ENCODE data around the gene DYNC1H1. TPM values are rescaled to one million over a fixed set of nuclear protein-coding genes. Genes with fewer than 3 reads are reported as not detected.
A peak's percentile ranks its signal among the peaks of the same experiment; 100 is the strongest.

DYNC1H1 gene
- total RNA-seq, 1 experiment from 2014 or later, result 606 TPM

GRCh38 chr14:101948666-101949216 lies 15.6 kb upstream of the DYNC1H1 start:
- intact Hi-C loops (cut with micrococcal nuclease), result no loop called here
- H3K4me2 ChIP-seq (ENCODE audit: low read length), result peak overlapping the region; percentile 89
- no peaks in the 10 kb centered on the region for H3K27me3 ChIP-seq (ENCODE audit: low read length)
- DNase-seq (no peak), ATAC-seq (no peak)
- BruUV-seq (replicated peaks), result TSS peak; percentile 97
- peaks cover 12% of the 10 kb centered on the region for H3K79me2 ChIP-seq (ENCODE audit: low read length)
- no peaks in the 10 kb centered on the region for H3K9me2 ChIP-seq (replicated peaks; ENCODE audit: low read length)
- TF ChIP-seq EZH2phosphoT487 (IDR thresholded peaks at IDR 0.05; ENCODE audit: borderline replicate concordance, low read length) (no peak), EZH2 (IDR thresholded peaks at IDR 0.05; ENCODE audit: low read length, unreplicated experiment) (no peak), CTCF (conservative IDR thresholded peaks at IDR 0.05; ENCODE audit: low read depth, low read length) (no peak)
- peak overlapping the region; percentile 93 for H3K4me3 ChIP-seq (ENCODE audit: low read length)
- H3K36me3 ChIP-seq (ENCODE audit: low read depth, low read length), result no peaks in the 10 kb centered on the region
- H4K20me1 ChIP-seq (ENCODE audit: low read length), result no peaks in the 10 kb centered on the region
- H2AFZ ChIP-seq (ENCODE audit: low read length), result peak overlapping the region; percentile 65
- no peaks in the 10 kb centered on the region for H3K9me3 ChIP-seq (ENCODE audit: low read length)
- peak overlapping the region; percentile 81 for H3K27ac ChIP-seq (ENCODE audit: low read length)
- no peaks in the 10 kb centered on the region for H3F3A ChIP-seq (ENCODE audit: low read length, unreplicated experiment)
- H3K4me1 ChIP-seq (ENCODE audit: insufficient read depth, low read length), result peaks cover 9% of the 10 kb centered on the region
- H3K9ac ChIP-seq (ENCODE audit: low read length), result peak overlapping the region; percentile 97
- POLR2A ChIA-PET (ENCODE audit: unreplicated experiment), result interaction anchor here (0.9 to 1.0 kb wide), 2 partner anchors 24 to 188 kb away, joined by 4 read pairs; no protein-coding TSS in a partner anchor
- CTCF ChIA-PET, result no interaction called here

- Histone ChIP-seq H3K9ac (ENCODE audit: low read length) (no peak overlapping the region), H4K20me1 (ENCODE audit: low read length) (no peaks in the 10 kb centered on the region), H3K9me2 (replicated peaks; ENCODE audit: low read length) (no peaks in the 10 kb centered on the region), H3K4me1 (ENCODE audit: insufficient read depth, low read length) (peaks cover 9% of the 10 kb centered on the region), H3K27me3 (ENCODE audit: low read length) (no peaks in the 10 kb centered on the region), H3K27ac (ENCODE audit: low read length) (no peak overlapping the region), H3K79me2 (ENCODE audit: low read length) (peaks cover 12% of the 10 kb centered on the region), H3K4me3 (ENCODE audit: low read length) (no peak overlapping the region), H3K4me2 (ENCODE audit: low read length) (no peak overlapping the region), H3K9me3 (ENCODE audit: low read length) (no peaks in the 10 kb centered on the region), H3F3A (ENCODE audit: low read length, unreplicated experiment) (no peaks in the 10 kb centered on the region), H3K36me3 (ENCODE audit: low read depth, low read length) (no peaks in the 10 kb centered on the region), H2AFZ (ENCODE audit: low read length) (no peak overlapping the region)
- CTCF ChIA-PET, result no interaction called here
- POLR2A ChIA-PET (ENCODE audit: unreplicated experiment), result no interaction called here
- BruUV-seq (replicated peaks), result no TSS peak
- intact Hi-C loops (cut with micrococcal nuclease), result loop anchor here (5.0 kb wide), 1 partner anchor 178 kb away; no protein-coding TSS in a partner anchor
- no peak for TF ChIP-seq EZH2 (IDR thresholded peaks at IDR 0.05; ENCODE audit: low read length, unreplicated experiment)
- no peak for TF ChIP-seq CTCF (conservative IDR thresholded peaks at IDR 0.05; ENCODE audit: low read depth, low read length)
- TF ChIP-seq EZH2phosphoT487 (IDR thresholded peaks at IDR 0.05; ENCODE audit: borderline replicate concordance, low read length), result no peak
- no peak for ATAC-seq
- DNase-seq, result no peak
Observed at GRCh38 chr14:101950100-101950499, 14.3 kb upstream of the DYNC1H1 start.

- no TSS peak for BruUV-seq (replicated peaks)
- Histone ChIP-seq H3K27me3 (ENCODE audit: low read length) (no peaks in the 10 kb centered on the region), H4K20me1 (ENCODE audit: low read length) (no peaks in the 10 kb centered on the region), H3K4me1 (ENCODE audit: insufficient read depth, low read length) (peaks cover 9% of the 10 kb centered on the region), H3K79me2 (ENCODE audit: low read length) (peaks cover 12% of the 10 kb centered on the region), H3K9me3 (ENCODE audit: low read length) (no peaks in the 10 kb centered on the region), H3K4me2 (ENCODE audit: low read length) (no peak overlapping the region), H3K36me3 (ENCODE audit: low read depth, low read length) (no peaks in the 10 kb centered on the region), H2AFZ (ENCODE audit: low read length) (no peak overlapping the region), H3K9ac (ENCODE audit: low read length) (no peak overlapping the region), H3K27ac (ENCODE audit: low read length) (no peak overlapping the region), H3F3A (ENCODE audit: low read length, unreplicated experiment) (no peaks in the 10 kb centered on the region), H3K4me3 (ENCODE audit: low read length) (no peak overlapping the region), H3K9me2 (replicated peaks; ENCODE audit: low read length) (no peaks in the 10 kb centered on the region)
- TF ChIP-seq EZH2phosphoT487 (IDR thresholded peaks at IDR 0.05; ENCODE audit: borderline replicate concordance, low read length), result no peak
- no peak for TF ChIP-seq CTCF (conservative IDR thresholded peaks at IDR 0.05; ENCODE audit: low read depth, low read length)
- TF ChIP-seq EZH2 (IDR thresholded peaks at IDR 0.05; ENCODE audit: low read length, unreplicated experiment), result no peak
- DNase-seq, result no peak
- intact Hi-C loops (cut with micrococcal nuclease), result loop anchor here (5.0 kb wide), 1 partner anchor 178 kb away; no protein-coding TSS in a partner anchor
- no peak for ATAC-seq
- ChIA-PET CTCF (no interaction called here), POLR2A (ENCODE audit: unreplicated experiment) (interaction anchor here (0.6 kb wide), 1 partner anchor 124 kb away, joined by 13 read pairs; no protein-coding TSS in a partner anchor)
Observed at GRCh38 chr14:101950516-101951215, 13.7 kb upstream of the DYNC1H1 start.
